ENCODE data around the gene NGLY1.

The NGLY1 gene

DNA sequence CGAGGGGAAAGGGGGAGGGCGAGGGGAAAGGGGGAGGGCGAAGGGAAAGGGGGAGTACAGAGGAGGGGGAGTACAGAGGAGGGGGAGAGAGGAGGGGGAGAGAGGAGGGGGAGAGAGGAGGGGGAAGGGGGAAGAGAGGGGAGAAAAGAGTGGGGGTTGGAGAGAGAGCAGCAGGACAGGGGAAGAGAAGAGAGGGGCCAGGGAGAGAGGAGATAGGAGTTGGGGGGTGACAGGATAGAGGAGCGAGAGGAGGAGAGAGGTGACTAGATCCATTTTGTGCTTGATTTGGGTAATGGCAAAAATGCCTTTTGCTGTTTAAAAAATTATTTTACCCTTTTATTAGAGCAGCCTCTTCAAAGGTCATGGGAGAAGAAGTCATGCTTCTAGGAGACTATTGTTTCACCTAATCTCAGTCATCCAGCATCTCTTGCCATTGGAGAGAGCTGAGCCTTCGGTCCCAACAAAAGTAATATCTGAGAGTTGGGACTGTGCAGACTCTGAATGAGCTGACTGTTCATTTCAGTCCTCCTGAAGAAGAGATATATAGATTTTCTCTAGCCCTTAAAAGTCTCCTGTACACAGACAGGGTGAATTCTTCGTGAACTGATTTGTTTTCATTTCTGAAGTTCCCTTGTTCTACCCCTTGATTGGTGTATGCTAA lies 103.5 kb downstream of the NGLY1 start:
- in situ Hi-C loops (cut with HindIII; ENCODE audit: low pct_ligation_motif_present, low pct_unique_long_range_greater_than_20kb, low sequenced_read_pairs), result no loop called here
- DNase-seq, result no peak

DNA sequence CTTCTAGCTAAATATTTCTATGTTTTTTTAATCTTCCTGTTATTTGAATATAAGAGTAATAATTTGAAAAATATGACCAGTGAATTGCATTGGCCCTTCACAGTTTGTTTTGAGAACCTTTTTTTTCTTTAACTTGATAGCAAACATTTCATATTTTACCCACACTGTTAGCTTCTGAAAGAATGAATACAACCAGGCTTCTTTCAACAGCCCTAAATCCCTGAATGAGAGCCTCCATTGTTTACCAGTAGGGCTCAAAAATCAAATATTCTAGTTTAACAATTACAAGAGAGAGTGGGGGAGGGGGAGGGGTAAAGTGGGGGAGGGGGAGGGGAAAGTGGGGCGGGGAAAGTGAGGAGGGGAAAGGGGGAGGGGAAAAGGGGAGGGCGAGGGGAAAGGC lies 104.1 kb downstream of the NGLY1 start:
- no peak for DNase-seq
- in situ Hi-C loops (cut with HindIII; ENCODE audit: low pct_ligation_motif_present, low pct_unique_long_range_greater_than_20kb, low sequenced_read_pairs), result no loop called here

- DNase-seq, result no peak
- in situ Hi-C loops (cut with HindIII; ENCODE audit: low pct_ligation_motif_present, low pct_unique_long_range_greater_than_20kb, low sequenced_read_pairs), result no loop called here
Observed at GRCh38 chr3:25678581-25678980, 104.7 kb downstream of the NGLY1 start.

- in situ Hi-C loops (cut with HindIII; ENCODE audit: low pct_ligation_motif_present, low pct_unique_long_range_greater_than_20kb, low sequenced_read_pairs), result no loop called here
- no peak for DNase-seq
Observed at GRCh38 chr3:25677121-25677520, 106.1 kb downstream of the NGLY1 start.

GRCh38 chr3:25674670-25675069 lies 108.6 kb downstream of the NGLY1 start:
- no peak for DNase-seq
- in situ Hi-C loops (cut with HindIII; ENCODE audit: low pct_ligation_motif_present, low pct_unique_long_range_greater_than_20kb, low sequenced_read_pairs), result no loop called here

DNA sequence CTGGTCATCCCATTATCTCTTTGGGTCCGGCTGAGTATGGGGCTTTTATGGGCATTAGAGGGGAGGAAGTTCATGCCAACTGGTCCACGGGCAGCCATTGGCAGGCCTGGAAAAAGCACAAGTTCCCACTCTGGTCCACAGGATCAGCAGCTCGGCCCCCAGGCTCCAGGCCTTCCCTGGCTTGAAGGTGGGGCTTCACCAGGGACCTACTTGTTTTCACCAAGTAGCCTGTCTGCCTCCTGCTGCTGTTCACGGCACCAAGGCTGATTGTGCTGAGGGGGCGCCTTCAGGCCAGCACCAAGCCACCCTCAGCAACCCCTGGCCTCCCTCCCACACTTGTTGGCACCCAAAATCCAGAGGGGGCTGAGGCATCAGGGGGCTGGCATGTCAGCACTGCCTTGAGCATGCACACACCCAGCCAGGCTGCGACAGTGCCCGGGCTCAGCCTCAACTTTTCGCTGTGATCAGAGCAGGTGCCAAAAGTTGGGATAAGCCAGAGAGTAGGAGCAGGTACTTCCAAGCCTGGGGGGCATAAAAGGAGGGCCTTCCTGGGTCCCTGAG lies 109.4 kb downstream of the NGLY1 start:
- in situ Hi-C loops (cut with HindIII; ENCODE audit: low pct_ligation_motif_present, low pct_unique_long_range_greater_than_20kb, low sequenced_read_pairs), result no loop called here

More for the DNA sequence above, 109.4 kb downstream of the NGLY1 start:
- no peak for DNase-seq

Measured in ACHN (cell line).